ENCODE data around the gene TCF21.
A peak's percentile ranks its signal among the peaks of the same experiment; 100 is the strongest.

Gene TCF21

DNA sequence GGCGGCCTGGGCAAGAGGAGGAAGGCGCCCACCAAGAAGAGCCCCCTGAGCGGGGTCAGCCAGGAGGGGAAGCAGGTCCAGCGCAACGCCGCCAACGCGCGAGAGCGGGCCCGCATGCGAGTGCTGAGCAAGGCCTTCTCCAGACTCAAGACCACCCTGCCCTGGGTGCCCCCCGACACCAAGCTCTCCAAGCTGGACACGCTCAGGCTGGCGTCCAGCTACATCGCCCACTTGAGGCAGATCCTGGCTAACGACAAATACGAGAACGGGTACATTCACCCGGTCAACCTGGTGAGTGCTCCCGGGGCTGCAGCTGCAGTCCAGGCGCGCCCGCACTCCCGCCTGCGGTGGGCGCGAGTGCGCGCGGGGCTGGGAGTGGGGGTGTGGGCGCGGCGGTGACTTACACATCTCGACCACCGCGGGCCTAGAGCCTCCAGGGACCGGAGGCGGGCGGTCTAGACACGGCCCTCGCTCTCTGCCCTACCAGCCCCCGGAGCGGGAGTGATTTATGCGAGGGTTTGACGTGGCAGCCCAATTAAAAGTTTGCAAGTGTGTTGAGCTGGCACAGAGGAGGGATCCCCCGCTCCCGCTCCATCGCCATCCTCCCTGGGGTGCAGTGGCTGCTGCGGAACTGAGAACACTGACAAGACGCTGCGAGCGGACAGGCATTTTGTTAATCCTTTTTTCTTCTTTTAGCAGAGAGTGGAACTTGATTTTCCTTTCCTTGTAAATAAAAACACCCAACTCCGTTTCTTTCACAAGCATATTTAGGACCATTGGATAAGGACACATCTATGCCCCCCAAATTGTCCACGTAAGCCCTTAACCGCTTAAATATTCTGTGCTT is 867 bp downstream of the TCF21 start:
- no peak for DNase-seq (ENCODE audit: low read depth)

DNA sequence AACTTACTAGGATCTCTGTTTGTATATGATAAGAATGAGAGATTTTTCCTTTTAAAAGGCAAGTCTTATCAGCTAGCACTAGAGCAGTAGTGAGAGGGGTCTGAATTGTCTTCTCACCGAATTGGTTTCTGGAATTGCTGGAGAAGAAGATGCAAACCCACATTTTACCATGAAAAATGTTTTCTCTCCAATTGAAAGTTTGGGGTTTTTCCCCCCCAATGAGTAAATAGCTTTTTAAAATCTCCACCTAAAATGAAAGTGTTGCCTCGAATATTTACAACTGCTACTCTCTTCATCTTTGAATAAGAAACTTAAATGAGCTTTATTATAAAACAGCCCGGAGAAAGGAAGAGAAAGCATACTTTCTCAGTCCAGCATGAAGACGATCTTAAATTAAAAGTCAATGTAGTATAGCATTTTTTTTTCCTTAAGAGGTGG is 1.8 kb downstream of the TCF21 start:
- no peak for DNase-seq (ENCODE audit: low read depth)

DNA sequence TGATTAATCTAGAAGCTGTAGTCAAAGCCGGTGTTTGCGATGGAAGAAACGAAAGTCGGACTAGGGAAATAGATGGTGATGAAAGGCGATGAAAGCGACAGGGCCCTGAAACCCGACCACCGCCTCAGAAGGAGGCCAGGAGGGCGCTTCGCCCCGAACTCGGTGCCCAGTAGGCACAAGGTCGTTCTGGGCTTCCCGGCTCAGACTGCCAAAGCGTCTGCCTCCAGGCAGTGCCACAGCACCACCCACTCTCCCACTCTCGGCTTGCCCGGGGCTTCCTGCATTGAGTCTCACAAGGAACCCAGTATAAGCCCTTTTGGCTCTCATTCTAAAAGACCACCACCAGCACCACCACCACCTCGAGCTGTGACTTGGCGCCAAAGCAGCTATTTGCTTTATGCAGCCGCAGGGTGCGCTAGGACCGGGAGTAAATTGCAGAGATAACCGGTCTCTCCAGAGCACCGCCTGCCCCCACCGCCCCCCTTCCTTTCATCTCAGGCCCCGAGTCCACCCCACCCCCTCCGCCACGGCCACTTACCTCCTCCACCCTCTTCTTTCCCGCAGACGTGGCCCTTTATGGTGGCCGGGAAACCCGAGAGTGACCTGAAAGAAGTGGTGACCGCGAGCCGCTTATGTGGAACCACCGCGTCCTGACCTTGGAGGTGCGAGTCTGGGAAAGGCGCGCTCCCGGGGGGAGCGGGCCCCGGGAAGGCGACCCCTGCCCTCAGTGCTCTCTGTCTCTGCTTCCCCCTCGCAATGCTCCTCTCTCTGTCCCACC is 2.4 kb downstream of the TCF21 start:
- no peak for DNase-seq (ENCODE audit: low read depth)

DNA sequence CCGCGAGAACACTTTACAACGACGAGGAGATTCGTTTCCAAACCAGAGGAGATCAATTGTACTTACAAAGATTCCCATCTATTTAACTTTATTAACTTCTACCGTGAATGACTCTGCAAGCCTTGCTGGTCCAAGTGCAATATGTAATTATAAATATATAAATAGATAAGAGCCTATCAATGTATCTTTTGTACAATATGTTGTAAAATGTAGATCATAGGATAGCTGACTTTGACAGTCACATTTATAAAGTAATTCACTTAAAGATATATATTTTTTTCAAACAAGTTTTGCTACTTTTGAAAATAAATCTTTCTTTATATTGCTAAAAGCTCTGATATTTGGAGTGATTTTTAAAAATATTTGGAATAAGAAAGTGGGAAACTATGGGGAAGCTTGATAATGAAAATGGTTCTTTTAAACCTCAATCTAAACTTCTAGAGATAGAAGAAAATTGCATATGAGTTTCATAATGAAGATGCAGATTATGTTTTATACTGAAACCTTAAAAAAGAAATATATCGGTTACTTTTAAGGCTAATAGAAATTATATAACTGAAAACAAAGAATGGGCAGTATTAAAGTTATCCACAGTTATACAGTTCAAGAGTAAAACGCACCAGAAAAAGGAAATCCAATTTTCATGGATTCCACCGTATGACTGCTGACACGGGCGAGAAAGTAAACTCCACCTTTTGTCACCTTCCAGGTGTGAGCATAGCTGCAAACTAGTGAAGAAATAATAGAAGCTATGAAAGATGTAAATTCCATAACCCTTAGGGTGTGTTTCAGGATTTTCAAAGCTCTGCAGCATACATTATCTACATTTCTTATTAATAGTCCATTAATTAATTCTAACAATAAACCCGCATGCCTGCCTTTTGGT is 3.3 kb downstream of the TCF21 start:
- no peak for DNase-seq (ENCODE audit: low read depth)

GRCh38 chr6:133892813-133893691 is 4.1 kb downstream of the TCF21 start:
- no peak for DNase-seq (ENCODE audit: low read depth)

- DNase-seq (ENCODE audit: low read depth), result no peak
Observed at GRCh38 chr6:133893946-133894345, 5.0 kb downstream of the TCF21 start.

DNA sequence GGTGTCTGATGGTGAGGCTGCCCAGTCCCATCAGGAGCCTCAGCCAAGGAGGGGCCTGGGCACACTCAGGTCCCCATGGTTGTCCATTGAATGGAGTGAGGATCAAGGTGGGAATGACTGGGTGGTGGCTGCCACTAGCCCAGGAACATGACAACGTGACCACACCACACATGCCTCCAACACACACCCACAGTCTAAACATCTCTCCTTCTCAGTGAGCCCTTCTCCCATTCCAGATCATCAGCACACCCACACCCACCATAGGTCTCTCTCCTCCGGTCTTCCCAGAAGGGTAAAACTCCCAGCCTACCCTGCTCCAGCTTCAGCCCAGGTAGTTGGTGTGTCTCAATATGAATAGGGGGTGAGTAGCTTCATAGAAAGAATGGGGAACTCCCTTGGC is 5.5 kb downstream of the TCF21 start:
- no peak for DNase-seq (ENCODE audit: low read depth)

DNA sequence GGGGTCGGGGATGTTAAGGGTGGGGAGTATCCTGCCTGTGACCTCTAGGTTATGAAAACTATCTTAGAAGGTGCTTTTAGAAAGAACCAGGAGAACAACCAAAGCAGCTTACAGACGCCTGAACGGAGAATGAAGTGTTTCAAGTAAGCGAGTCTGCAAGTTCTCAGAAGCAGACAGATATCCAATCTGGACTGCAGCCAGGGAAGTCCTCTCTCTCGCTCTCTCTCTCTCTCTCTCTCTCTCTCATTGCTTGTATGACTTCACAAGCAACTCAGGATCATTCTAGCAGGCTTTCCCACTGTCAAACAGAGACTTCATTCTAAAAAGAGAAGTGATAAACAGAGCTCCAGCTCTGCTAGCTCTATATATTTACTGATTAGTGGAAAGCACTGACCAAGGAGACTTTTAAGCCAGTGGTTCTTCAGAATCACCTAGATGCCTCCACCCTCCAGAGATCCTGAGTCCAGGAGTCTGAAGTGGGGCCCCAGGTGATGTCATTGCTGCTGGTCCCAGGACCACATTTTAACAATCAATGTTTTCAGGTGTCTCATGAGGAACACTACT is 6.0 kb downstream of the TCF21 start:
- DNase-seq (ENCODE audit: low read depth), result no peak

DNA sequence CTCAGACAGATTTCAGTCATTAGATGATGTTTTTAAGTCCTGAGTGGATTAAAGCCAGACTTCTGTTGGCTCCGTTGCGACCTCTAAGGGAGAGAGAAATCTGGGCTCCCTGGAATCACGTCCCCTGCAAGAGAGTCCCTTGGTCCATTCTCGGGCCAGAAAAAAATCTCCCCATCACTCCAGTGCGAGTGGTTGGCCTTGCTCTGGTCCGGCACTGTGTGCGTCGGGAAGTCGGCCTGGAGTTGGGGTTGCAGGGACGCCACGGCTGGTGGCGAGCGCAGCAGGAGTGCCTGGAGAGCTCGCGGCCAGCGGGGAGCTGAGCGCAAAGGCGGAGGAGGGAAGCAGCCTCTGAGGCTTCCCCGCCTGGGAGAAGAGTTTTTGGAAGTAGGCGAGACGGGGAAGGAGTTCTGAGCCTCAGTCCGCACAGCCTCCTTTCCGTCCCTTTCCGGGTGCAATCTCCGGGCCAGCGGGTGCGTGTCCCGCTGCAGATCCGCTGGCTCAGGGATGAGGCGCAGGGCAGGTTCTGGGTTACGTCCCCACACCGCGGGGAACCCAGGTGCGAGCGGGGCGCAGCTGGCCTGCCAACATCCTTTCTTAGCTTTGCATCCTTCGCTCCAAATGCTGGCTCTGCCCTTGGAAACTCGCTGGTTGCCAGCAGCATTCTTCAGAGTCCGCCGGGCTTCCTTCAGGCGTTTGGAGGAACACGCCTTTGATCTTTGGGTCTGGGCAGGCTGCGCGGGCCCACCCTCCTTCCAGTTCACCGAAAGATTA is 6.8 kb downstream of the TCF21 start:
- DNase-seq (ENCODE audit: low read depth), result no peak

DNA sequence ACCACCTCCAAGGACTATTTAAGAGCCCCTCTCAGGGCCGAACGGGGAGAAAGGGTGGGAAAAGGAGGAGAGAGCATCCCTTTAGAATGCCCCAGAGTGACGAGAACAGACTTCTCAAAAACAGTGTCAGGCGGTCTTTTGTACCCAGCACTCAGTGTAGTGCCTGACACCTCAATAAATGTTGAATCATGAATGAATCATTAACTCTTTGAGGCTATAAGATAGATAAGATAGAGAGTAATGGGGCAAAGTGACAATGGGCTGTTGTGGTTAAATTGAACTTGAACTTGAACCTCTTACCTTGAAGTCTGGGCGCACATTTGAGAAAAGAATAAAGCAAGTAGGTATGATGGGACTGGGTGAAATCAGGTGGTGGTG is 7.4 kb downstream of the TCF21 start:
- DNase-seq (ENCODE audit: low read depth), result no peak

DNA sequence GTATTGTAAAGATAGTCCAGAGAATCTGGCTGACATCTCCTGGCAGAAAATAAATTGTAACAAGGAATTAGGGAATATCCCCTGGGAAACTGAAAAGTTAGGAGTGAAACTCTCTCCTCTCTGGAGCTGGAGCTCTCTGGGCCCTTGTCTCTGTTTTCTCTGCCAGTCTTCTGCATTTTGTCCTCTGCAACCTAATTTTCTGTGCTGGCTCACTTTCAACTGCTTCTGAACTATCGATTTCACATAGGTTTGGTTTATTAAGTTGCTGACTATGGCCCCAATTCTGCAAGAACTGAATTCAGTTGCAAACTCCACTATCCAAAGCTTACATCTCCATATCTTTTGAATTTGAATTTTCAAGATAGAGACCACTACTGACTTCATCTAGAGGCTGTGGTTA is 9.3 kb downstream of the TCF21 start:
- DNase-seq (ENCODE audit: low read depth), result no peak

- DNase-seq (ENCODE audit: low read depth), result no peak
Observed at GRCh38 chr6:133899556-133899955, 10.6 kb downstream of the TCF21 start.

GRCh38 chr6:133903855-133904254 is 14.9 kb downstream of the TCF21 start:
- no peak for DNase-seq (ENCODE audit: low read depth)

DNA sequence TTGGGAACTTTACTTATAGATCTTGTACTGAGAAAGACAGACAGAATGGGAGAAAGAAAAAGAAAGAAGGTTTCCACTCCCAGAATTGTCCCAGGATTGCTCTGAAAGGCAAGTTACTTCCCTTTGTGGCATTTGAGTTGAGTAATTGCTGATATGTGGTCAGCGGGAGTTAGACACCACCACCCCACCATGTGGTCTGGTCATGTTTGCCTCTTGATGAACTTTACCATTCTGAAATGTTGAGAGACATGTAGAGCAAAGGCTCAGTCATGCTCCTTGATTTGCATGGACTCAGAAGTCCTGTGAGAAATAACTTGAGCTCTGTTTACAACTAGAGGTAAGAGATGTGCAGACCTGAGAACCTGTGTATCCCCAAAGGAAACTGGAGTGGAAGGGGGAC is 17.1 kb downstream of the TCF21 start:
- no peak for DNase-seq (ENCODE audit: low read depth)

GRCh38 chr6:133916650-133917151 is 27.8 kb downstream of the TCF21 start:
- DNase-seq (ENCODE audit: low read depth), result peak; percentile 73

DNA sequence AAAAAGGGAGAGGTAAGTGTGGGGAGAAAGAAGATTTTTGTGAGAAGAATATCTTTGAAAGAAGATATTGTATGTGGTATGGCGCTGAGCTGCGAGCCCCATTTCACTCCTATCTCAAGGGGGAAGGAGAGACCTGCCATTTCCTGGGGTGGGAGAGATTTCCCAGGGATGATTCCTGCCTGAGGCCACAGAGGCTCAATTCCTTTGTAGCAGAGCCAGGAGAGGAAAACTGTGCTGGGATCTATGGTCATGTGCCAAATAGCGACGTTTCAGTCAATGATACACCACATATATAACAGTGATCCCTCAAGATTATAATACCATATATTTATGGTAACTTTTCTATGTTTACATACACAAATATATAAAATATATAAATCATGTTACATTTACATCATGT is 28.9 kb downstream of the TCF21 start:
- no peak for DNase-seq (ENCODE audit: low read depth)

- DNase-seq (ENCODE audit: low read depth), result no peak
Observed at GRCh38 chr6:133918208-133918930, 29.5 kb downstream of the TCF21 start.

DNA sequence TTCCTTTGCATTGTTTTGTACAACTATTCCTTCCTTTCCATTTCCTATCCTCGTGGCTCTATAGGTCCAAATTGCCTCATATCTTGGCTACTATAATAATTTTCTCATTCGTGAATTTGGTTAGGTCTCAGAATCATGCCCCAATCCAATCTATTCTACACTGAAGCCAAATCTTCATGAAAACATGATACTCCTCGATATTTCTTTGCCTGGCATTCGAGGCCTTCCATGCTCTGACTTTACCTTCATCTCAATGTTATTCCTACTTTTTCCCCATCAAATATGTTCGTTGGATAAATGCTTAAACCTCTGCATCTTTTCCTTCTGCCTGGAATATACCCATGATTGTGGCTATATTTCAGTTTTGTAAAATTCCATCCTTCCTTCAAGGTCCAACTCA is 30.4 kb downstream of the TCF21 start:
- DNase-seq (ENCODE audit: low read depth), result no peak

DNA sequence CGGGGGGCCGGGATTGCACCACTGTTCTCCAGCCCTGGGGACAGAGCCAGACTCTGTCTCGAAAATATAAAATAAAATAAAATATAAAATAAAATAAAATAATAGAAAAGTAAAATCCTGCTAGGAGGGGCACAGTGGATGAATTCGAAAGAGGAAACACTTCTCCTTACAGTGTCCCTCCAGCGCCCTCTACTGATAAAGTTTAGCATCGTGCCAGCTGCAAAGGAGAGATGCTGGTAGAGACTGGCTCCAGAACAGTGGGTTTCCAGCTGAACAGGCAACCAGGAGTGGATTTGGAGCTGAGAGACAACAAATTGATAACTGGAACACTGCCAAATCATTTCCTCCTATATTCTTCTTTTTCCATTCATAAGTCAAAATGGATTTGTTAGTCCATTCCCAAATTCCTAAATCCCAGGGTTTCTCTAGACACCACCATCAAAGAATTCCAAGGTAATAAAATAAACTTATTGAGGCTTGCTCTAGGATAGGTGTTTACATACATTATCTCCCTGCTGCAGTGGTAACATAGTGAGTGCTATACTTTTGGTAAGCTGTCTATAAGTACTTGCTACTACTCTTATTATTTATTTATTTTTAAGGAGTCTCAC is 32.4 kb downstream of the TCF21 start:
- peak; percentile 41 for DNase-seq (ENCODE audit: low read depth)
